ENCODE results near the gene DNAH1. TPM values are rescaled to one million over a fixed set of nuclear protein-coding genes. Genes with fewer than 3 reads are reported as not detected.

The DNAH1 gene
- total RNA-seq, 1 donor, result 4.7 TPM

- DNase-seq (ENCODE audit: low read depth), result no peak
- no peak overlapping the region for H3K4me3 ChIP-seq (ENCODE audit: low read depth, low read length)
- TF ChIP-seq, protein P1, sequence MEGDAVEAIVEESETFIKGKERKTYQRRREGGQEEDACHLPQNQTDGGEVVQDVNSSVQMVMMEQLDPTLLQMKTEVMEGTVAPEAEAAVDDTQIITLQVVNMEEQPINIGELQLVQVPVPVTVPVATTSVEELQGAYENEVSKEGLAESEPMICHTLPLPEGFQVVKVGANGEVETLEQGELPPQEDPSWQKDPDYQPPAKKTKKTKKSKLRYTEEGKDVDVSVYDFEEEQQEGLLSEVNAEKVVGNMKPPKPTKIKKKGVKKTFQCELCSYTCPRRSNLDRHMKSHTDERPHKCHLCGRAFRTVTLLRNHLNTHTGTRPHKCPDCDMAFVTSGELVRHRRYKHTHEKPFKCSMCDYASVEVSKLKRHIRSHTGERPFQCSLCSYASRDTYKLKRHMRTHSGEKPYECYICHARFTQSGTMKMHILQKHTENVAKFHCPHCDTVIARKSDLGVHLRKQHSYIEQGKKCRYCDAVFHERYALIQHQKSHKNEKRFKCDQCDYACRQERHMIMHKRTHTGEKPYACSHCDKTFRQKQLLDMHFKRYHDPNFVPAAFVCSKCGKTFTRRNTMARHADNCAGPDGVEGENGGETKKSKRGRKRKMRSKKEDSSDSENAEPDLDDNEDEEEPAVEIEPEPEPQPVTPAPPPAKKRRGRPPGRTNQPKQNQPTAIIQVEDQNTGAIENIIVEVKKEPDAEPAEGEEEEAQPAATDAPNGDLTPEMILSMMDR (IDR thresholded peaks at IDR 0.05; ENCODE audit: insufficient read depth, low read depth, low read length), result no peak
Measured at GRCh38 chr3:52439426-52440248, 123.5 kb downstream of the DNAH1 start.

- no peak overlapping the region for H3K4me3 ChIP-seq (ENCODE audit: low read depth, low read length)
- TF ChIP-seq, protein P1 (IDR thresholded peaks at IDR 0.05; ENCODE audit: insufficient read depth, low read depth, low read length), result no peak
- DNase-seq (ENCODE audit: low read depth), result no peak
Measured at GRCh38 chr3:52440249-52440551, 124.1 kb downstream of the DNAH1 start.

DNA sequence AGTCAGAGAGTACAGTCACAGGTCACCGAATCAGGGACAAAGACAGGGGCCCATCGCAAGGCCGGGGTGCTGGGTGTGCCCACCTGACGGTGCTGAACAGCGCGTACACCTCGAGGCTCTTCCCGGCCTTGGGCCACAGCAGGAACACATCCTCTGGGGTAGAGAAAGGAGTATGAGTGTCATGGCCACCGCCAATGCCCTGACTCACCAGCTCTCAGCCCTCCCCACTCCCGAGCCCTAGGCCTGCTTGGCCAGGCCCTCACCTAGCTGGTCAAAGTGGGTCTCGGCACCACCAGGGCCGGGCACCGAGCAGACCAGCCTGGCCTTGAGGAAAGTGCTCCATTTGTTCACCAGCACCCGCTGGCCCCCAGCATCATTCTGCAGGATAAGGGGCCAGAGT is 124.6 kb downstream of the DNAH1 start:
- DNase-seq (ENCODE audit: low read depth), result no peak
- TF ChIP-seq, protein P1 (IDR thresholded peaks at IDR 0.05; ENCODE audit: insufficient read depth, low read depth, low read length), result no peak
- H3K4me3 ChIP-seq (ENCODE audit: low read depth, low read length), result no peak overlapping the region

GRCh38 chr3:52441091-52441771 is 125.1 kb downstream of the DNAH1 start:
- H3K4me3 ChIP-seq (ENCODE audit: low read depth, low read length), result no peak overlapping the region
- TF ChIP-seq, protein P1 (IDR thresholded peaks at IDR 0.05; ENCODE audit: insufficient read depth, low read depth, low read length), result no peak
- no peak for DNase-seq (ENCODE audit: low read depth)

DNA sequence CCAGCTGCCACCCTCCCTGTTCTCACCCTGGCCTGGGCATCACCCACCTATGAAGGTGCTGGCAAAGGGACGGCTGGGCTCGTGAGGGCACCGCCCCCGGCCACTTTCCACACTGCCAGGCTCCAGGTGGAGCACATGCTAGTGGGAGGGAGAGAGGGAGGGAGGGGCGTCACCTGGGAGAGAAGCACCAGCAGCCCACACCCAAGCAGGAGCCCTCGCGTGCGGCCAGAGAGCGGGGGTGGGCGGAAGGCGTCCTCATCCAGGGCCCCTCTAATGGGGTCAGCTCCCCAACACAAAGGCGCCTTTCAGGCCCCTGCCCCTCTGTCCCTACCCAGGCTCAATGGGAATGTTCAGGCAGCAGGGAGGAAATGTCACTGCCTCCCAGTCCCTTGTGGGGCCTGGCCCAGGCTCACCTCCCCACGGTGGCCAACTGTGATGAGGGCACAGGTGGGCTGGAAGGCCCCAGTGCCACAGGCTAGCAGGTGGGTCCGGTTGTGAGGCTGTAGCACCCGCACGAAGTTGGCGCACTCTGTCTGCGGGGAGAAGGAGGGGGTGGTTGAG is 125.7 kb downstream of the DNAH1 start:
- H3K4me3 ChIP-seq (ENCODE audit: low read depth, low read length), result no peak overlapping the region
- TF ChIP-seq, protein P1 (IDR thresholded peaks at IDR 0.05; ENCODE audit: insufficient read depth, low read depth, low read length), result no peak
- no peak for DNase-seq (ENCODE audit: low read depth)

GRCh38 chr3:52442409-52443267 is 126.5 kb downstream of the DNAH1 start:
- no peak for DNase-seq (ENCODE audit: low read depth)
- TF ChIP-seq, protein P1 (IDR thresholded peaks at IDR 0.05; ENCODE audit: insufficient read depth, low read depth, low read length), result no peak

More at GRCh38 chr3:52442409-52443267, 126.5 kb downstream of the DNAH1 start:
- no peak overlapping the region for H3K4me3 ChIP-seq (ENCODE audit: low read depth, low read length)

Measured in fibroblast of villous mesenchyme (primary cell).